Karpas-422 (cell line): Measurements from ENCODE around the gene ZNF593OS. TPM values are rescaled to one million over a fixed set of nuclear protein-coding genes. Genes with fewer than 3 reads are reported as not detected.

Experiments used
- DNase-seq: peaks from one replicate; pipeline ENCODE4 v3.0.0-alpha.2; 2015
- H2AFZ ChIP-seq: fragments of 200-600 bp; sonication (generic); 2 replicates; pipeline ENCODE4 v1.6.1; 2014; ENCODE audit warnings: antibody characterized with exemption, low read length, mixed read lengths
- H3K27ac ChIP-seq: fragments of 200-600 bp; sonication (generic); 2 replicates; pipeline ENCODE4 v1.5.1; 2014; ENCODE audit warnings: mild to moderate bottlenecking, low read length, moderate library complexity
- H3K27me3 ChIP-seq: fragments of 200-600 bp; sonication (generic); 2 replicates; pipeline ENCODE4 v1.6.1; 2014; ENCODE audit warnings: low read length, mixed read lengths
- H3K36me3 ChIP-seq: fragments of 200-600 bp; sonication (generic); 2 replicates; pipeline ENCODE4 v1.6.1; 2014; ENCODE audit warnings: low read length, mixed read lengths; ENCODE audit not compliant: insufficient read depth
- H3K4me1 ChIP-seq: fragments of 200-600 bp; sonication (generic); 2 replicates; pipeline ENCODE4 v1.6.1; 2014; ENCODE audit warnings: mild to moderate bottlenecking, low read length, mixed read lengths
- H3K4me2 ChIP-seq: fragments of 200-600 bp; sonication (generic); 2 replicates; pipeline ENCODE4 v1.6.1; 2014; ENCODE audit warnings: low read length, low read depth, mild to moderate bottlenecking; ENCODE audit not compliant: poor library complexity, severe bottlenecking
- H3K4me3 ChIP-seq: fragments of 200-600 bp; sonication (generic); 2 replicates; pipeline ENCODE4 v1.5.1; 2014; ENCODE audit warnings: mild to moderate bottlenecking, antibody characterized with exemption, low read length, mixed read lengths
- H3K79me2 ChIP-seq: fragments of 200-600 bp; sonication (generic); 2 replicates; pipeline ENCODE4 v1.6.1; 2014; ENCODE audit warnings: mild to moderate bottlenecking, low read length, mixed read lengths
- H3K9ac ChIP-seq: fragments of 200-600 bp; sonication (generic); 2 replicates; pipeline ENCODE4 v1.6.0; 2014; ENCODE audit warnings: low read length
- H3K9me2 ChIP-seq: fragments of 200-600 bp; sonication (generic), shearing (Covaris generic); replicated peaks from 2 replicates; pipeline ENCODE4 v1.6.0; 2014; ENCODE audit warnings: mild to moderate bottlenecking, low read length, moderate library complexity; ENCODE audit not compliant: insufficient read depth
- H3K9me3 ChIP-seq: fragments of 300-700, 200-600 bp; sonication (generic); 2 replicates; pipeline ENCODE4 v1.6.1; 2014; ENCODE audit warnings: low read length, mixed read lengths
- H4K20me1 ChIP-seq: fragments of 200-600 bp; sonication (generic); 2 replicates; pipeline ENCODE4 v1.6.1; 2014; ENCODE audit warnings: mild to moderate bottlenecking, antibody characterized with exemption, low read length, low read depth; ENCODE audit not compliant: insufficient read depth
- total RNA-seq: library from RNA; depleted of rRNA; stranded (reverse); fragments of >200 nt; shearing (Covaris generic); gene quantifications from 2 replicates; pipeline ENCODE4 v1.2.3, GENCODE V29; 2014; ENCODE audit warnings: low replicate concordance

Gene ZNF593OS
- total RNA-seq, 1 experiment from 2014 or later: not detected

GRCh38 chr1:26180010-26180506 lies 8.4 kb upstream of the ZNF593OS start:
- Histone ChIP-seq H3K36me3 (no peaks in the 10 kb centered on the region), H3K4me1 (no peaks in the 10 kb centered on the region), H3K4me3 (no peak overlapping the region), H3K27ac (no peak overlapping the region), H3K27me3 (no peaks in the 10 kb centered on the region), H3K9ac (no peak overlapping the region), H2AFZ (no peak overlapping the region), H3K79me2 (no peaks in the 10 kb centered on the region), H4K20me1 (no peaks in the 10 kb centered on the region), H3K4me2 (no peak overlapping the region), H3K9me3 (no peaks in the 10 kb centered on the region), H3K9me2 (no peaks in the 10 kb centered on the region)
- DNase-seq: no peak

- H3K27ac ChIP-seq: no peak within 1 kb of the TSS
- H3K4me1 ChIP-seq: no peaks in the 10 kb centered on the region
- no peak within 1 kb of the TSS for H3K4me3 ChIP-seq
- DNase-seq: no peak
- no peaks in the 10 kb centered on the region for H3K79me2 ChIP-seq
- no peaks in the 10 kb centered on the region for H4K20me1 ChIP-seq
- no peaks in the 10 kb centered on the region for H3K9me2 ChIP-seq
- H3K9me3 ChIP-seq: no peaks in the 10 kb centered on the region
- H2AFZ ChIP-seq: no peak within 1 kb of the TSS
- H3K9ac ChIP-seq: no peak within 1 kb of the TSS
- H3K27me3 ChIP-seq: no peaks in the 10 kb centered on the region
- H3K36me3 ChIP-seq: no peaks in the 10 kb centered on the region
- H3K4me2 ChIP-seq: no peak within 1 kb of the TSS
Observed at GRCh38 chr1:26177182-26177684, 5.6 kb upstream of the ZNF593OS start, which contains the start of gene CNKSR1. CNKSR1 (plus strand) TSS chr1:26177491; CDS start chr1:26177548, 57 bp downstream.

GRCh38 chr1:26175346-26175745 lies 3.7 kb upstream of the ZNF593OS start:
- no peaks in the 10 kb centered on the region; the same call in 1 of the 2 replicates for H4K20me1 ChIP-seq
- H3K9me2 ChIP-seq: no peaks in the 10 kb centered on the region
- H3K9ac ChIP-seq: no peak overlapping the region
- no peak overlapping the region for H2AFZ ChIP-seq
- no peaks in the 10 kb centered on the region for H3K27me3 ChIP-seq
- no peak overlapping the region for H3K4me2 ChIP-seq
- H3K4me1 ChIP-seq: peaks cover 12% of the 10 kb centered on the region
- no peak overlapping the region for H3K4me3 ChIP-seq
- no peak overlapping the region for H3K27ac ChIP-seq
- no peak for DNase-seq
- no peaks in the 10 kb centered on the region for H3K9me3 ChIP-seq
- H3K79me2 ChIP-seq: peaks cover 12% of the 10 kb centered on the region
- 0 out of 2 replicates have a peak, but pooled peaks cover 9% of the 10 kb centered on the region for H3K36me3 ChIP-seq

- peaks cover 18% of the 10 kb centered on the region for H3K79me2 ChIP-seq
- H4K20me1 ChIP-seq: no peaks in the 10 kb centered on the region; the same call in 1 of the 2 replicates
- peak overlapping the region; percentile 46 for H3K27ac ChIP-seq
- no peaks in the 10 kb centered on the region for H3K9me3 ChIP-seq
- H3K4me3 ChIP-seq: peak overlapping the region; percentile 99
- no peak for DNase-seq
- H3K4me1 ChIP-seq: peaks cover 15% of the 10 kb centered on the region
- 0 out of 2 replicates have a peak overlapping the region, but pooled peaks have one; percentile 69 for H2AFZ ChIP-seq
- H3K9ac ChIP-seq: peak overlapping the region; percentile 97
- H3K9me2 ChIP-seq: no peaks in the 10 kb centered on the region
- H3K4me2 ChIP-seq: peak overlapping the region; percentile 91
- H3K27me3 ChIP-seq: no peaks in the 10 kb centered on the region
- H3K36me3 ChIP-seq: 0 out of 2 replicates have a peak, but pooled peaks cover 9% of the 10 kb centered on the region
Observed at GRCh38 chr1:26170472-26170821, 1.2 kb downstream of the ZNF593OS start.

- Histone ChIP-seq H3K79me2 (peaks cover 18% of the 10 kb centered on the region), H3K9me2 (no peaks in the 10 kb centered on the region), H3K4me2 (peak within 1 kb of the TSS; percentile 91), H3K27me3 (no peaks in the 10 kb centered on the region), H3K36me3 (0 out of 2 replicates have a peak, but pooled peaks cover 9% of the 10 kb centered on the region), H4K20me1 (no peaks in the 10 kb centered on the region; the same call in 1 of the 2 replicates), H2AFZ (peak within 1 kb of the TSS; percentile 69; the same call in 1 of the 2 replicates), H3K4me1 (peaks cover 15% of the 10 kb centered on the region), H3K9me3 (no peaks in the 10 kb centered on the region), H3K4me3 (peak within 1 kb of the TSS; percentile 99), H3K27ac (peak within 1 kb of the TSS; percentile 46), H3K9ac (peak within 1 kb of the TSS; percentile 97)
- DNase-seq: peak; percentile 97
Observed at GRCh38 chr1:26169669-26170471, 1.8 kb downstream of the ZNF593OS start, which contains the start of gene ZNF593. ZNF593 (plus strand) TSS chr1:26169908; CDS start chr1:26169984, 76 bp downstream.

GRCh38 chr1:26169198-26169554 lies 2.5 kb downstream of the ZNF593OS start:
- H3K4me3 ChIP-seq: peak overlapping the region; percentile 99; the same call in 1 of the 2 replicates
- H3K9ac ChIP-seq: peak overlapping the region; percentile 50; the same call in 1 of the 2 replicates

GRCh38 chr1:26168410-26169197 lies 3.0 kb downstream of the ZNF593OS start, which contains the start of gene C1orf232:
C1orf232 (minus strand) TSS chr1:26168963; CDS start chr1:26168499, 464 bp downstream.
- Histone ChIP-seq H3K36me3 (0 out of 2 replicates have a peak, but pooled peaks cover 9% of the 10 kb centered on the region), H3K4me3 (peak within 1 kb of the TSS; percentile 99), H3K27me3 (no peaks in the 10 kb centered on the region), H3K9me2 (no peaks in the 10 kb centered on the region), H2AFZ (peak within 1 kb of the TSS; percentile 69; the same call in 1 of the 2 replicates), H3K4me1 (peaks cover 15% of the 10 kb centered on the region), H3K9me3 (no peaks in the 10 kb centered on the region), H3K79me2 (peaks cover 18% of the 10 kb centered on the region), H3K9ac (peak within 1 kb of the TSS; percentile 97), H3K27ac (no peak within 1 kb of the TSS; the same call in 1 of the 2 replicates), H4K20me1 (no peaks in the 10 kb centered on the region; the same call in 1 of the 2 replicates), H3K4me2 (peak within 1 kb of the TSS; percentile 91)
- DNase-seq: no peak

More at GRCh38 chr1:26169198-26169554, 2.5 kb downstream of the ZNF593OS start:
- peak; percentile 45 for DNase-seq
- peaks cover 15% of the 10 kb centered on the region for H3K4me1 ChIP-seq
- H2AFZ ChIP-seq: peak overlapping the region; percentile 51; the same call in 1 of the 2 replicates
- H3K27ac ChIP-seq: no peak overlapping the region
- peak overlapping the region; percentile 91 for H3K4me2 ChIP-seq
- H3K9me3 ChIP-seq: no peaks in the 10 kb centered on the region
- H3K9me2 ChIP-seq: no peaks in the 10 kb centered on the region
- 0 out of 2 replicates have a peak, but pooled peaks cover 9% of the 10 kb centered on the region for H3K36me3 ChIP-seq
- no peaks in the 10 kb centered on the region for H3K27me3 ChIP-seq
- no peaks in the 10 kb centered on the region; the same call in 1 of the 2 replicates for H4K20me1 ChIP-seq
- peaks cover 18% of the 10 kb centered on the region for H3K79me2 ChIP-seq
